ENCODE measurements around the gene ELOVL7. TPM values are rescaled to one million over a fixed set of nuclear protein-coding genes. Genes with fewer than 3 reads are reported as not detected.
"Not testable (repeated sequence)": the region's sequence is repeated elsewhere in the genome, so short reads cannot be mapped to it uniquely, and the experiment has no call there.

Gene ELOVL7
- total RNA-seq, 3 donors from 2014 or later = 8.9 to 33.7 (median 15.9) TPM

DNA sequence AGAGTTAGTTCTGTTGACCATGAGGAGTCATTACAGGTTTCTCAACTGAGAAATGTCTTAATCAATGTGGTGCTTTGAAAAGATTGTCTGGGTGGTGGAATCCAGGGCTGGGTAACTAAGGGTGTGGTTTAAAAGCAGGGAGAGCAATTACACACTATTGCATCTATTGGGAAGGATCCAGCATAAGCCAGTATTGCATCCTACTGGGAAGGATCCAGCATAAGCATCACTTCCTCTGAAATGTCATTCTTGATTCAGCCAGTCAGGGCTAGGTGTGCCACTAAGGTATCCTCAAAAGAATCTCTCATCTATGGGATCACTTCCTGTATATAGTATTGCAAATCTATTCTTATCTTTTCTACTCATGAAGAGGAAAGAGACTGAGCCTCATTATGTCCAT, 38.6 kb downstream of the ELOVL7 start:
- intact Hi-C loops (cut with DNase I, micrococcal nuclease) = no loop called here
- Histone ChIP-seq H3K36me3 (ENCODE audit: low read depth) (no peaks in the 10 kb centered on the region), H3K4me3 (no peak overlapping the region), H3K9me3 (no peaks in the 10 kb centered on the region), H3K4me1 (ENCODE audit: low read depth) (no peaks in the 10 kb centered on the region)
- DNase-seq = no peak
- ATAC-seq = peak; percentile 74
- TF ChIP-seq, protein P1, sequence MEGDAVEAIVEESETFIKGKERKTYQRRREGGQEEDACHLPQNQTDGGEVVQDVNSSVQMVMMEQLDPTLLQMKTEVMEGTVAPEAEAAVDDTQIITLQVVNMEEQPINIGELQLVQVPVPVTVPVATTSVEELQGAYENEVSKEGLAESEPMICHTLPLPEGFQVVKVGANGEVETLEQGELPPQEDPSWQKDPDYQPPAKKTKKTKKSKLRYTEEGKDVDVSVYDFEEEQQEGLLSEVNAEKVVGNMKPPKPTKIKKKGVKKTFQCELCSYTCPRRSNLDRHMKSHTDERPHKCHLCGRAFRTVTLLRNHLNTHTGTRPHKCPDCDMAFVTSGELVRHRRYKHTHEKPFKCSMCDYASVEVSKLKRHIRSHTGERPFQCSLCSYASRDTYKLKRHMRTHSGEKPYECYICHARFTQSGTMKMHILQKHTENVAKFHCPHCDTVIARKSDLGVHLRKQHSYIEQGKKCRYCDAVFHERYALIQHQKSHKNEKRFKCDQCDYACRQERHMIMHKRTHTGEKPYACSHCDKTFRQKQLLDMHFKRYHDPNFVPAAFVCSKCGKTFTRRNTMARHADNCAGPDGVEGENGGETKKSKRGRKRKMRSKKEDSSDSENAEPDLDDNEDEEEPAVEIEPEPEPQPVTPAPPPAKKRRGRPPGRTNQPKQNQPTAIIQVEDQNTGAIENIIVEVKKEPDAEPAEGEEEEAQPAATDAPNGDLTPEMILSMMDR (IDR thresholded peaks at IDR 0.05) = no peak

DNA sequence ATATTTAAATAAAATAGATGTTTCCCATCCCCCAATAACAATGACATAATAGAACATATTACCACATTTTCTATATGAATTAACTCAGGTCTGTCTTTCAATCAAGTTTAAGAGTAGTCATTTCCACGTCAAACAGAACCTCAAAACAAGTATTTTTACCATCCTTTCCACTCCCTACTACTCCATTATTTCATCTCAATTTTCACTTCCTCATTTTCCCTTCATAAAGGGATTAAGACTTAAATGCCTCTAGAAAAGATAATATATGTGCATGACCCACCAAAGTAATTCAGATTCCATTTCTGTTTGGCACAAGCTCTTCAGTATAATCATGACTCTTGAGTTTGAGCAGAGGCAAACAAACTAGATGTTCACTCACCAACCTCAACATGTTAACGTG, 40.4 kb downstream of the ELOVL7 start:
- no peak overlapping the region for H3K4me3 ChIP-seq
- no peaks in the 10 kb centered on the region for H3K4me1 ChIP-seq (ENCODE audit: low read depth)
- no peaks in the 10 kb centered on the region for H3K36me3 ChIP-seq (ENCODE audit: low read depth)
- no peak for ATAC-seq
- intact Hi-C loops (cut with DNase I, micrococcal nuclease) = no loop called here
- TF ChIP-seq, protein P1 (IDR thresholded peaks at IDR 0.05) = no peak
- DNase-seq = no peak
- no peaks in the 10 kb centered on the region for H3K9me3 ChIP-seq

DNA sequence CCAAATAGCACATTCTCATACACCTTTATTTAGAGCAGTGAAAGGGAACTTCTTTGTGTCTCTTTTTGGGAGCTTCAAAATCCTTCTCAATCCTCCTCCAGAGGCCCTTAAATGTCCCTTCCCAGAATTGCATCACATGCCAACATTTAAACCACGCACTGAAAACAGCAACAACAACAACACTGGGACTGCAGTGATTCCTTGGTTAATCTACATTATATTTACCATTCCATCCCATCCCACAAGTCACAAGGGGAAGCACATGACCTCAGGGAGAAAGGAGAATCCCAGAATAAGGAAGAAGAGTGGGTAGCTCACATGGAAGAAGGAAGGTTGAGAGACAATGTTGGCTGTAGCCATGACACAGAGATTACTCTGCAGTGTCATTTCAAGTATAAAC, 41.1 kb downstream of the ELOVL7 start:
- TF ChIP-seq, protein P1 (IDR thresholded peaks at IDR 0.05) = no peak
- no peak for DNase-seq
- intact Hi-C loops (cut with DNase I, micrococcal nuclease) = no loop called here

DNA sequence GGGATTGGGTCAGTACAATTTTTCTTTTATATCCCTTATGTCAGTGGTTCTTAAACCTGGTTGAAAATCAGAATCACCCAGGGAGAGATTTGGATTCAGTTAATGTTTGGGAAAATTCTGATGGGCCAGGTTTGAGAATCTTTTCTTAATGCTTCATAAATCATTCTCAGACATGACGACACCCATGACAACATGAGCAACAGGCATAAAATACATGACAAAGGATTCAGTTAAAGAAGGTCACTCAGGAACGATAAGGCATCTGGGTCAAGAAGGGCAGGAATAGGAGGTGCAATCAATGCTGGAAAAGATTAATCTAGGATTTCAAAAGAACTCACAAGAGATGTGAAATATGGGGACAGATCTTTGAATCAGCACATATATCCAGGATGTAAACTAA, 41.8 kb downstream of the ELOVL7 start:
- H3K9me3 ChIP-seq = no peaks in the 10 kb centered on the region
- ATAC-seq (no peak), DNase-seq (no peak)
- TF ChIP-seq, protein P1 (IDR thresholded peaks at IDR 0.05) = no peak
- intact Hi-C loops (cut with DNase I, micrococcal nuclease) = no loop called here
- no peak overlapping the region for H3K4me3 ChIP-seq
- no peaks in the 10 kb centered on the region for H3K36me3 ChIP-seq (ENCODE audit: low read depth)
- H3K4me1 ChIP-seq (ENCODE audit: low read depth) = no peaks in the 10 kb centered on the region

More for the DNA sequence above, 41.1 kb downstream of the ELOVL7 start:
- H3K36me3 ChIP-seq (ENCODE audit: low read depth) = no peaks in the 10 kb centered on the region
- no peak for ATAC-seq
- no peak overlapping the region for H3K4me3 ChIP-seq
- no peaks in the 10 kb centered on the region for H3K4me1 ChIP-seq (ENCODE audit: low read depth)
- H3K9me3 ChIP-seq = no peaks in the 10 kb centered on the region

DNA sequence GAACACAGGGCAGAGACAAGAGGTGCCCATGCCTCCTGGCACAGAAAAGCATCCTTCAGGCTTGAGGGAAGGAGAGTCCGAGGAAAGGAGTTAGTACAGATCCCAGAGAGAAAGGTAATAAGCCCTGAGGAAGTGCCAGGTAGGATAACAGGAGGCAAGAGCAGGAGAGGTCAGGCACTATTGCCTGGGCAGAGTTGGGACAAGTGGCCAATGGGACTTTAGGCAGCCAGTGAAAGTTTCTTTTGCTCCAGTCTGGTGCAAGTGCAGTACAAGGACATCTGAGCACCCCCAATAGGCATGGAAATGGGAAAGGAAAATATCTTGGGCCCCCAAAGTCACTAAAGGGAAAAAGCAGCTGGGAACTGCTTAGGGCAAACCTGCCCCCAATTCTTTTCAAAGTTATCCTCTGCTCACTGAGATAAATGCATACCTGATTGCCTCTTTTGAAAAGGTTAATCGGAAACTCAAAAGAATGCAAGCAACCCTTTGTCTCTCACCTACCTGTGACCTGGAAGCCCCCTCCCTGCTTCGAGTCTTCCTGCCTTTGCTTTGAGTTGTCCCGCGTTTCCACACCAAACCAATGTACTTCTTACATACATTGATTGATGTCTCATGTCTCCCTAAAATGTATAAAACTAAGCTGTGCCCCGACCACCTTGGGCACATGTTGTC, 46.5 kb downstream of the ELOVL7 start:
- H3K4me1 ChIP-seq (ENCODE audit: low read depth) = no peaks in the 10 kb centered on the region
- H3K36me3 ChIP-seq (ENCODE audit: low read depth) = no peaks in the 10 kb centered on the region
- ATAC-seq (no peak), DNase-seq (no peak)
- TF ChIP-seq, protein P1 (IDR thresholded peaks at IDR 0.05) = no peak
- H3K9me3 ChIP-seq = no peaks in the 10 kb centered on the region
- intact Hi-C loops (cut with DNase I, micrococcal nuclease) = no loop called here
- H3K4me3 ChIP-seq = no peak overlapping the region

DNA sequence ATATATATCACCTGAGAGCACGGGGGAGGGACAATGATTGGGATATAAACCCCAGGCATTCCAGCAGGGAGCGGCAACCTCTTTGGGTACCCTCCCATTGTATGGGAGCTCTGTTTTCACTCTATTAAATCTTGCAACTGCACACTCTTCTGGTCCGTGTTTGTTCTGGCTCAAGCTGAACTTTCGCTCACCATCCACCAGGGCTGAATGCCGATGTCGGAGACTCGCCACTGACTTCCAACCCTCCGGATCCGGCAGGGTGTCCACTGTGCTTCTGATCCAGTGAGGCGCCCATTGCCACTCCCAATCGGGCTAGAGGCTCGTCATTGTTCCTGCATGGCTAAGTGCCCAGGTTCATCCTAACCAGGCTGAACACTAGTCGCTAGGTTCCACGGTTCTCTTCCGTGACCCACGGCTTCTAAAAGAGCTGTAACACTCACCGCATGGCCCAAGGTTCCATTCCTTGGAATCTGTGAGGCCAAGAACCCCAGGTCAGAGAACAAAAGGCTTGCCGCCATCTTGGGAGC, 48.6 kb downstream of the ELOVL7 start:
- H3K9me3 ChIP-seq; H3K4me1 ChIP-seq (ENCODE audit: low read depth); H3K4me3 ChIP-seq; ATAC-seq; intact Hi-C loops (cut with DNase I, micrococcal nuclease); H3K36me3 ChIP-seq (ENCODE audit: low read depth); DNase-seq: not testable (repeated sequence)
